Measurements from ENCODE around the gene ZBTB32.
"Not testable (repeated sequence)": the region's sequence is repeated elsewhere in the genome, so short reads cannot be mapped to it uniquely, and the experiment has no call there.

Gene ZBTB32

DNA sequence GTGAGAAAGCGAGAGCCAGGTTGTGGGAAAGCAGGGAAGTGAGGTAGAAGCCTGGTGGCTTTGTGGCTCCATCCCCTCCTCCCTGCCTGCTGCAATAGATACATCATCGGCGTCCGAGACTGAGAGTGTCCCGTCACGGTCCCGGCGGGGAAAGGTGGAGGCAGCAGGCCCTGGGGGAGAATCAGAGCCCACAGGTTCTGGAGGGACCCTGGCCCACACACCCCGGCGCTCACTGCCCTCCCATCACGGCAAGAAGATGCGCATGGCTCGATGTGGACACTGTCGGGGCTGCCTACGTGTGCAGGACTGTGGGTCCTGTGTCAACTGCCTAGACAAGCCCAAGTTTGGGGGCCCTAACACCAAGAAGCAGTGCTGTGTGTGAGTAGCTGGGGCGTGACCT is 18.5 kb downstream of the ZBTB32 start:
- peak; percentile 9 for DNase-seq

DNA sequence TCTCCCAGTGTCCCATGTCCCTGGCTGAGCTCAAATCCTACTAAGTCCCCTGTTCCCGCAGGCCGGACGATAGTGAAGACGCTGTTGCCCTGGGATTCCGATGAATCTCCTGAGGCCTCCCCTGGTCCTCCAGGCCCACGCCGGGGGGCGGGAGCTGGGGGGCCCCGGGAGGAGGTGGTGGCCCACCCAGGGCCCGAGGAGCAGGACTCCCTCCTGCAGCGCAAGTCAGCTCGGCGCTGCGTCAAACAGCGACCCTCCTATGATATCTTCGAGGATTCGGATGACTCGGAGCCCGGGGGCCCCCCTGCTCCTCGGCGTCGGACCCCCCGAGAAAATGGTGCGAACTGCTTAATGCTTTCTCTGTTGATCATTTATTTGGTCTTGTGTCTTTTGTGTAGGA is 19.3 kb downstream of the ZBTB32 start:
- DNase-seq, result no peak

DNA sequence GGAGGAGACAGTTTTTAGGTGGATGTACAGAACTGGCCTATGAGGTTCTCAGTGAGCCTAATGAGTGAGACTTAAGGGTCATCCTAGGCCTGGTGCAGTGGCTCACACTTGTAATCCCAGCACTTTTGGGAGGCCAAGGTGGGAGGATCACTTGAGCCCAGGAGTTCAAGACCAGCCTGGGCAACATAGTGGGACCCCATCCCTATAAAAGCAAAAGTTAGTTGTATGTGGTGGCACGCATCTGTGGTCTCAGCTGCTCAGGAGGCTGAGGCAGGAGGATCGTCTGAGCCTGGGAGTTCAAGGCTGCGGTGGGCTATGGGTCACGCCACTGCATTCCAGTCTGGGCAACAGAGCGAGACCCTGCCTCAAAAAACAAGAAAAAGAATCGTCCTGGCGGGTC is 19.8 kb downstream of the ZBTB32 start:
- not testable (repeated sequence) for DNase-seq

DNA sequence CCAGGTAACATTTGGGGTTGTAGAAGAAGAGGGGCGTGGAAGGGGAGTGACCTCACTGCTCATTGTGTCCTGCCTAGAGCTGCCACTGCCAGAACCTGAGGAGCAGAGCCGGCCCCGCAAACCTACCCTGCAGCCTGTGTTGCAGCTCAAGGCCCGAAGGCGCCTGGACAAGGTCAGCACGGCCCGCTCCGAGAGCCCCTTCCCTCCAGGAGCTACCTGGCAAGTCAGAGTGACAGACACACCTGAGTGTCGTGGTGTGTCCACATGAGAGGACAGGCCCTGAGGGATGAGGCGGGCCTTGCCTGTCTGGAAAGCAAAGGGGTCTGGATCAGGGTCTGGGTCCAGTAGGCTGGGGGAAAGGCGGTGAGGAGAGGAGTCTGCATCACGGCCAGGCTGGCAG is 20.2 kb downstream of the ZBTB32 start:
- DNase-seq, result no peak

DNA sequence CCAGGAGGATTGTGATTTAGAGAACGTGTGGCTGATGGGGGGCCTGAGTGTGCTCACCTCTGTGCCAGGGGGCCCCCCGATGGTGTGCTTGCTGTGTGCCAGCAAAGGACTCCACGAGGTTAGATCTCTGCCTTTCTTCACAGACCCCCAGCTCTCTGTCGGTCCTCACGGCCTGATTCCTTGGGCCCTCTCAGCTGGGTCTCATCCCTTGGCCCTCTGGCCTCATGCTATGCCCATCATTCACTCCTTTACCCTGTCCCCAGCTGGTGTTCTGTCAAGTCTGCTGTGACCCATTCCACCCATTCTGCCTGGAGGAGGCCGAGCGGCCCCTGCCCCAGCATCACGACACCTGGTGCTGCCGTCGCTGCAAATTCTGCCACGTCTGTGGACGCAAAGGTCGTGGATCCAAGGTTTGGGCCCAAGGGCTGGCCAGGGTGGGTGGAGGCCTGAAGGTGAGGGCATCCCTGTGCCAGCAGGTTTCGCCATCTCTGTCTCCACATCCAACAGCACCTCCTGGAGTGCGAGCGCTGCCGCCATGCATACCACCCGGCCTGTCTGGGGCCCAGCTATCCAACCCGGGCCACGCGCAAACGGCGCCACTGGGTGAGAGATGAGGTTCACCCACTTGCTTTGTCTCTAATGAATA is 21.0 kb downstream of the ZBTB32 start:
- no peak for DNase-seq

DNA sequence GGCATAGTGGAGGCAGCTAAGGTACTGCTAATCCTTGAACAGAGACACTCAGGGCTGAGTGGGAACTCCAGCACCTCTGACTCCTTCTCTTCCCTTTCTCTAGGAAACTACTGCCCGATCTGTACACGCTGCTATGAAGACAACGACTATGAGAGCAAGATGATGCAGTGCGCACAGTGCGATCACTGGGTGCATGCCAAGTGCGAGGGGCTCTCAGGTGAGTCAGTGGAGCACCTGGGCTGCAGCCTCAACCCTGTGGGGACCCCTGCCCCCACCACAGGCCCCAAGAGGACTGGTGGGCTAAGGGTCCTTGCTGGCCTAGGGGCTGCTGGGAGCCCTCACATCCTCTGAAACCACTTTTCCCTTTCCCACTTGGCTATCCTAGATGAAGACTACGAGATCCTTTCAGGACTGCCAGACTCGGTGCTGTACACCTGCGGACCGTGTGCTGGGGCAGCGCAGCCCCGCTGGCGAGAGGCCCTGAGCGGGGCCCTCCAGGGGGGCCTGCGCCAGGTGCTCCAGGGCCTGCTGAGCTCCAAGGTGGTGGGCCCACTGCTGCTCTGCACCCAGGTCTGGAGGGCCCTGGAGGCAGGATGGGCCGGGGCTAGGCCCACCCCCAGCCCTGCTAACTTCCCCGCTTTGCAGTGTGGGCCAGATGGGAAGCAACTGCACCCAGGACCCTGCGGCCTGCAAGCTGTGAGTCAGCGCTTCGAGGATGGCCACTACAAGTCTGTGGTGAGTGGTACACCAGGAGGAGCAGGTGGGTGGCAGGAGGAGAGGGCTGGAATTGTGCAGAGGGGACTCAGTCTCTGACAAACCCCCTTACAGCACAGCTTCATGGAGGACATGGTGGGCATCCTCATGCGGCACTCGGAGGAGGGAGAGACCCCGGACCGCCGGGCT is 22.9 kb downstream of the ZBTB32 start:
- no peak for DNase-seq

DNA sequence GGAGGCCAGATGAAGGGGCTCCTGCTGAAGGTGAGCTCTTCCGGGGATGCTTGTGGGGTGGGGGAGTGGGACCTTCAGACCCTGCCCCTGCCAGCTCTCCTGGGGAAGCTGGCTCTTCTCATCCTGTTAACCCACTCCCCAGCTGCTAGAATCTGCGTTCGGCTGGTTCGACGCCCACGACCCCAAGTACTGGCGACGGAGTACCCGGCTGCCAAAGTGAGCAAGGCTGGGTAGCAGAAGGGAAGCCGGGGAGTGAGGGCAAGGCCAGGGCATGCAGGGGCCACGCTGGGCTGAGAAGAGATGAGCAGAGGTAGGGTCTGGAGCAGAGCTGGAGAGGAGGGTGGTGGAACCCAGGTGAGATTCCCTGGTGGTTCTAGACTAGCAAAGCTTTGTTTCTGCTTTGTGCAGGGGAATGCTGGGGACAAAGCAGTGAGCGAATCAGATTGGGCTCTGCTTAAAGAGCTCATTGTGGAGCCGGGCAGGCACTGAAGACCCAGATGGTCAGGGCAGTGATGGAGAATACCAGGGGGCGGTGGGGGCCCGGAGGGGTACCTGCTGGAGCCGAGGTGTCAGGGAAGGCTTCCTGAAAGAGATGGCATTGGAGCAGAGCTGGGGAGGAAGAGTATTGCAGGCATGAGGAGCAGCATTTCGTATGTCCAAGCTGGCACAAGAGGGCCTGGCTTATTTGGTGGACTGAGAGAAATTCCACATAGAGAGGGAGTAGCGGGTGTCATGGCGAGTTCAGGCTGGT is 23.8 kb downstream of the ZBTB32 start:
- DNase-seq, result no peak

DNA sequence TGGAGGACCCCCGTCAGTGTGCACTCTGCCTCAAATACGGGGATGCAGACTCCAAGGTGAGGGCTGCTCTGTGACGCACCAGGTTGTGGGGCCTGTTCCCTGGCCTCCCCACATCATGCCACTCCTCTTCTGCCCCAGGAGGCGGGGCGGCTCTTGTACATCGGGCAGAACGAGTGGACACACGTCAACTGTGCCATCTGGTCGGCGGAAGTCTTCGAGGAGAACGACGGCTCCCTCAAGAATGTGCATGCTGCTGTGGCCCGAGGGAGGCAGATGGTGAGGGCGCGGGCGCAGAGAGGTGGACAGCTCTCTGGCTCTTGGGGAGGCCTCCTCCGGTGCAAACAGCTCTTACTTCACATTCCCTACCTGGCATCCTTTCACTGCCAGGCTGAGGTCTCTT is 24.7 kb downstream of the ZBTB32 start:
- DNase-seq, result no peak

DNA sequence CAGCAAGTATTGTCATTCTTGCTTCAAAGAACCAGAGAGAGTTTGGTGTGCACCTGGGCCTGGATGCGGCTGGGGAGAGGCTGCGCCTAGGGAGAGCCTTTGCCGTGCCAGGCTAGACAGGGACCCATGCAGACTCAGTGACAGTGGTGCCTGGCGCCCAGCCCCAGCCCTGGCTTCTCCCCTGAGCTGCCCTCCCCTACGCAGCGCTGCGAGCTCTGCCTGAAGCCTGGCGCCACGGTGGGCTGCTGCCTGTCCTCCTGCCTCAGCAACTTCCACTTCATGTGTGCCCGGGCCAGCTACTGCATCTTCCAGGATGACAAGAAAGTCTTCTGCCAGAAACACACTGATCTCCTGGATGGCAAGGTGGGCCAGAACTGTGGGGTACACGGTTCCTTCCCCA is 25.4 kb downstream of the ZBTB32 start:
- no peak for DNase-seq

DNA sequence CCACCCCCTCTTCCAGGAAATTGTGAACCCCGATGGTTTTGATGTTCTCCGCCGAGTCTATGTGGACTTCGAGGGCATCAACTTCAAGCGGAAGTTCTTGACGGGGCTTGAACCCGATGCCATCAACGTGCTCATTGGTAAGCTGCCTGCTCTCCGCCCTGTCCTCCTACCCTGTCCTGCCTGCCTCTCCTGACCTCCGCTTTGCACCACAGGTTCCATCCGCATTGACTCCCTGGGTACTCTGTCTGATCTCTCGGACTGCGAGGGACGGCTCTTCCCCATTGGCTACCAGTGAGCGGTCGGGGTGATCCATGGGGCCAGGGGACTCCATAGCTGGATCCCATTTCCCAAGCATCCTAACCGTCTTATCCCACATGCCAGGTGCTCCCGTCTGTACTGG is 26.0 kb downstream of the ZBTB32 start:
- DNase-seq, result no peak

DNA sequence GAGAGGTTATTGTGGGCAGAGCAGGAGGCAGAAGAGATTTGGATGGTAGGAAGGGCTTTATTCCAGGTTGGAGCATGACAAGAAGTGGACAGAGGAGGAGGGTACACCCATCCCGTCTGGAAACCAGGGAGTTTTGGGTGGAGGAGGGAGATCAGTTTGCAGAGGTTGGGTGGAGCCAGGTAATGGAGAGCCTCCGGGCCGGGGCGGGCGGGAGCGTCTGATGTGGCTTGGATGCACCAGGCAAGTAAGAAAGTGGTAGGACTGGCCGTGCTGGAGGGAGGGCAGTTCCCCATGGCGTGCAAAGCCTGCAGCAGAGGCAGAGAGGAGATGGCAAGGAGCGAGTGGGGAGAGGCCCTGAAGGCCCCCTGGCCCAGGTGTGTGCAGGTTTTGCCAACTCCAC is 27.0 kb downstream of the ZBTB32 start:
- DNase-seq, result no peak

DNA sequence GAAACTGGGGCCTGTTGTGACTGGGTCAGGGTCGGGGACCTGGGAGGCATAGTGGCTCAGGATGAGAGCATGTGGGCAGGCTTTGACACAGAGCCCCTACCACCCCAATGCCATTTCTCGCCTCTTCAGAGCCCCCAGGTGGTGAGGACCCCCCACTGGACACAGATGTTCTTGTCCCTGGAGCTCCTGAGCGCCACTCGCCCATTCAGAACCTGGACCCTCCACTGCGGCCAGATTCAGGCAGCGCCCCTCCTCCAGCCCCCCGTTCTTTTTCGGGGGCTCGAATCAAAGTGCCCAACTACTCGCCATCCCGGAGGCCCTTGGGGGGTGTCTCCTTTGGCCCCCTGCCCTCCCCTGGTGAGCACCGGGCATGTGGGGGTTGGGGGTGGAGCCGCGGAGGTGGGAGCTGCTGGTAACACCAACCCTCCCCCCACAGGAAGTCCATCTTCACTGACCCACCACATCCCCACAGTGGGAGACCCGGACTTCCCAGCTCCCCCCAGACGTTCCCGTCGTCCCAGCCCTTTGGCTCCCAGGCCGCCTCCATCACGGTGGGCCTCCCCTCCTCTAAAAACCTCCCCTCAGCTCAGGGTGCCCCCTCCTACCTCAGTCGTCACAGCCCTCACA is 27.5 kb downstream of the ZBTB32 start:
- no peak for DNase-seq

DNA sequence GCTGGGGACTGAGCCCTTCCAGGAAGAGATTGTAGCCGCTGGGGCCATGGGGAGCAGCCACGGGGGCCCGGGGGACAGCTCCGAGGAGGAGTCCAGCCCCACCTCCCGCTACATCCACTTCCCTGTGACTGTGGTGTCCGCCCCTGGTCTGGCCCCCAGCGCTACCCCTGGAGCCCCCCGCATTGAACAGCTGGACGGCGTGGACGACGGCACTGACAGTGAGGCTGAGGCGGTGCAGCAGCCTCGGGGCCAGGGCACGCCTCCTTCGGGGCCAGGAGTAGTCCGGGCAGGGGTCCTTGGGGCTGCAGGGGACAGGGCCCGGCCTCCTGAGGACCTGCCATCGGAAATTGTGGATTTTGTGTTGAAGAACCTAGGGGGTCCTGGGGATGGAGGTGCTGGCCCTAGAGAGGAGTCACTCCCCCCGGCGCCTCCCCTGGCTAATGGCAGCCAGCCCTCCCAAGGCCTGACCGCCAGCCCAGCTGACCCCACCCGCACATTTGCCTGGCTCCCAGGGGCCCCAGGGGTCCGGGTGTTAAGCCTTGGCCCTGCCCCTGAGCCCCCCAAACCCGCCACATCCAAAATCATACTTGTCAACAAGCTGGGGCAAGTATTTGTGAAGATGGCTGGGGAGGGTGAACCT is 28.3 kb downstream of the ZBTB32 start:
- DNase-seq, result no peak

DNA sequence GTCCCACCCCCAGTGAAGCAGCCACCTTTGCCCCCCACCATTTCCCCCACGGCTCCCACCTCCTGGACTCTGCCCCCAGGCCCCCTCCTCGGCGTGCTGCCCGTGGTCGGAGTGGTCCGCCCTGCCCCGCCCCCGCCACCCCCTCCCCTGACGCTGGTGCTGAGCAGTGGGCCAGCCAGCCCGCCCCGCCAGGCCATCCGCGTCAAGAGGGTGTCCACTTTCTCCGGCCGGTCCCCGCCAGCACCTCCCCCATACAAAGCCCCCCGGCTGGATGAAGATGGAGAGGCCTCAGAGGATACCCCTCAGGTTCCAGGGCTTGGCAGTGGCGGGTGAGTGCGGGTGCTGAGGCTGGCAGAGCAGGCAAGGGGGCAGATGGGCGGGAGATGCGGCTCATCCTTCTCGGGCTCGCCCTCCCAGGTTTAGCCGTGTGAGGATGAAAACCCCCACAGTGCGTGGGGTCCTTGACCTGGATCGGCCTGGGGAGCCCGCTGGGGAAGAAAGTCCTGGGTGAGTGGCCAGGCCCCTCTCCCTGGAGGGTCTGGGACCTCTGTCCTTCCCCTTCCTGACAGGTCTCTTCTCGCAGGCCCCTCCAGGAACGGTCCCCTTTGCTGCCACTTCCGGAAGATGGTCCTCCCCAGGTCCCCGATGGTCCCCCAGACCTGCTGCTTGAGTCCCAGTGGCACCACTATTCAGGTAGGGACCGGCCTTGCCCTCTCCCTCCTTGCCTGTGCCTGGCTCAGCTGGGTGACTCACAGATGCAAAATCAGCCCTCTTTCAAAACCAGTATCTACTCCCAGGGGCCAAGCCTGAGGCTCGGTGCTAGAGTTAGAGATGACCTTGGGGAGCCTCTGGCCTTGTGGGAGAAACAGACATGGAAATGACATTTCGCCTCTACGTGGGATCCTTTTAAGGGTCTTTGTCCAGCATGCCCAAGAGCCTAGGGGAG is 29.1 kb downstream of the ZBTB32 start:
- DNase-seq, result no peak

DNA sequence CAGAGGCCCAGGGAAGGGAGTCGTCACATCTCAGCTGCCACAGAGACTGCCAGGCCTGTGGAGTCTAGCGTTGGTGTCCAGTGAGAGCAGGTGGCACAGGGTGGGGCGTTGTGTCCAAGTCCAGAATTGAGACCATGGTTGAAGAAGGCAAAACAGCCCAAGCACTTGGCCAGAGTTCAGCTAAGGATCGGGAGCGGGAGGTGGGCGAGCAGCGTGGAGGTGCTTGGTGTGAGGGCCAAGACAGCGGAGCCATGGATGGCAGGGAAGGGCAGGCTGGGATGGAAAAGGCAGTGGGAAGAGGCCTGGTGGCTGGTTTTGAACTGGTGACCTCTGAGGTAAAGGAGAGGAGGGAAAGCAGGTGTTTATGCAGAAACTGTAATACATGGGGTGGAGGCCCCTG is 29.9 kb downstream of the ZBTB32 start:
- DNase-seq, result no peak

DNA sequence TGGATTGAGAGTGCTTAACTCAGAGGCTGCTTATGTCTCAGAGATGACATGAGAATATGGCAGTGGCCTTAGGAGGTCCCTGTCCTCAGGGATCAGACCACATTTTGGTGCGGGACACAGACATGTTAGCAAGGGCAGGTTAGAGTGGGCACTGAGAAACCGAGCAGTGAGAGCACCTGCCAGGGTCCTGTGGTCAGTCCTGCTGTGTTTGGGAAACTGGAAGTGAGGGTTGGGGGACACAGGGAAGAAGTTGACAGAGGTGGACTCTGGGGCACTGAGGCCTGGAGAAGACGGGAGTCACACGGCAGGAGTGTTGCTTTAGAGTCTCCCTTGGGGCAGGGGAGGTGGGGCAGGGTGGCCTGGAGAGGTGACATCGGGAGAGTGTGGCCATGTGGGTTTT is 30.5 kb downstream of the ZBTB32 start:
- no peak for DNase-seq

DNA sequence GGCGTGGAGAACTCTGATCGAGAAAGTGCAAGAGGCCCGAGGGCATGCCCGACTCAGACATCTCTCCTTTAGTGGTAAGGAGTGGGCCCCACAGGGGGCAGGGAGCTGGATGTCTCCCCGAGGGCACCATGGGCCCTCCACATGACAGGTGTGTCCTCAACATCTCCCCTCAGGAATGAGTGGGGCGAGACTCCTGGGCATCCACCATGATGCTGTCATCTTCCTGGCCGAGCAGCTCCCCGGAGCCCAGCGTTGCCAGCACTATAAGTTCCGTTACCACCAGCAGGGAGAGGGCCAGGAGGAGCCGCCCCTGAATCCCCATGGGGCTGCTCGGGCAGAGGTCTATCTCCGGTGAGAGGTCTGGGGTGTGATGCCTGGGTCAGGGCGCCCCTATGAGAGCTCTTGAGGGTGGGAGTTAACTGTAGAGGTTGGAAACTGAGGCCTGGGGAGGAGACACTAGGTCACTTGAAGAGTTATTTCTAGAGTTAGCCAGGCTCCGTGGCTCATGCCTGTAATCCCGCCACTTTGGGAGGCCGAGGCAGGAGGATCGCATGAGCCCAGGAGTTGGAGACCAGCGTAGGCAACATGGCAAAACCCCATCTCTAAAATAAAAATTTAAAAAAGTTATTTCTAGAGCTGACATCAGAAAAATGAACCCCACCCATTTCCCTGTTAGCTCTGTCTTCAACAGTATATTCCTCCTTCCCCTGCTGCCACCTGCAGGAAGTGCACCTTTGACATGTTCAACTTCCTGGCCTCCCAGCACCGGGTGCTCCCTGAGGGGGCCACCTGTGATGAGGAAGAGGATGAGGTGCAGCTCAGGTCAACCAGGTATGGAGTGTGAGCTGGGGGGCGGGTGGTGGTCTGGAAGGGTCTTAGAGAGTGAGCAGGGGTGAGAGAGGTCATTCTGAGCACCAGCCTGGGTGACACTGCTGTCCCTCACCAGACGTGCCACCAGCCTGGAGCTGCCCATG is 32.8 kb downstream of the ZBTB32 start:
- no peak for DNase-seq

DNA sequence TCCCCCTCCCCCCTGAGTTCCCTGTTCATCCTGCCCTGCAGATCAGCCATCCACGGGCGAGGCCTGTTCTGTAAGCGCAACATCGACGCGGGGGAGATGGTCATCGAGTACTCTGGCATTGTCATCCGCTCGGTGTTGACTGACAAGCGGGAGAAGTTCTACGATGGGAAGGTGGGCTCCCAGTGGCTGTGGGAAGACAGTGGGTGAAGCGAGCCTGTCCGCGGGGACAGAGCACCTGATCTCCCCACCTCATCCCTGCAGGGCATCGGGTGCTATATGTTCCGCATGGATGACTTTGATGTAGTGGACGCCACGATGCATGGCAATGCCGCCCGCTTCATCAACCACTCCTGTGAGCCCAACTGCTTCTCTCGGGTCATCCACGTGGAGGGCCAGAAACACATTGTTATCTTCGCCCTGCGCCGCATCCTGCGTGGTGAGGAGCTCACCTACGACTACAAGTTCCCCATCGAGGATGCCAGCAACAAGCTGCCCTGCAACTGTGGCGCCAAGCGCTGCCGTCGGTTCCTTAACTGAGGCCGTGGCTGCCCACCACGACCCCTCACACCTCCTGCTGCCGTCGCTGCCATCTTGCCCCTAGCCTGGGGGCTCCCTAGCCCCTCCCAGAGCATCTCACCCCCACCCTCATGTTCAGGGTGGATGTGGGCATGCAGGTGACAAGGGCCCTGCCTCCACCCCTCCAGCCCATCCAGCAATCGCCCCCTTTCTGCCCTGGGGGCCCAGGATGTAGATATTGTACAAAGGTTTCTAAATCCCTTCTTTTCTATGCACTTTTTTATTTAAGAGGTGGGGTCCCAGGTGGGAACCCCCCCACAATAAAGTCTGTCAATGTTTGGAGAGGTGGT is 33.9 kb downstream of the ZBTB32 start:
- no peak for DNase-seq

DNA sequence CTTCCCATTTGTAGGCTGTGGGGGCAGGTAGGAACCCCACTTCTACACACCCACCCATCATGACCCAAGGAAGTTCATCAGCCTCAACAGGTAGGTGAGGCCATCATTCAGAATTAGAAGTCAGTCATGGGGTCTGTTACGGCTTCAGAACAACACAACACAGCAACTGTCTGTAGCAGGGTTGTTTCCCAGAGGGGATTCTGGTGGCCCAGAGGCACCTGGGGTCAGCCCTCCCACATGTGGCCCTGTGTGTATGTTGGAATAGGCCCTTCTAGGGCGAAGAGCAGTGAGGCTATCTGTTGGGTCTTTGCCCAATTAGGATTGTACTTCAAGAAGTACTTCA is 34.5 kb downstream of the ZBTB32 start:
- no peak for DNase-seq
